ENCODE measurements around the gene PPARD.

- TF ChIP-seq POLR2AphosphoS5 (IDR thresholded peaks at IDR 0.05; ENCODE audit: low read depth, low read length): no peak
- no peak for TF ChIP-seq TAF1 (IDR thresholded peaks at IDR 0.05; ENCODE audit: borderline replicate concordance, insufficient read depth, low read length)
Measured at GRCh38 chr6:35357677-35358076, 15.3 kb downstream of the PPARD start.

Measured in PFSK-1 (cell line).